H1 (cell line): ENCODE results near the gene RHEB. TPM values are rescaled to one million over a fixed set of nuclear protein-coding genes. Genes with fewer than 3 reads are reported as not detected.

Source experiments
- CTCF ChIA-PET: fragments of 300-600 bp; sonication (Branson Sonifier 250); formaldehyde crosslinking; loops from one replicate; lab custom pipeline; 2021; ENCODE audit not compliant: partially characterized antibody; lab: Charles Lee
- POLR2A ChIA-PET: fragments of 300-600 bp; sonication (Branson Sonifier 250); formaldehyde crosslinking; loops from one replicate; lab custom pipeline; 2021; ENCODE audit warnings: inconsistent platforms; ENCODE audit not compliant: partially characterized antibody; lab: Charles Lee
- DNase-seq, 2 experiments: peaks; one replicate each; pipeline versions ENCODE4 v3.0.0 to v3.0.0-alpha.2; 2010 to 2022; ENCODE audit warnings: low spot score in 2 of 2, low read depth in 1 of 2, mixed read lengths in 1 of 2
- FAIRE-seq: peaks from 2 replicates; lab custom pipeline; 2011; peaks lifted over from hg19 to GRCh38; lab: Jason Lieb, UNC
- H2AFZ ChIP-seq: 2 replicates; pipeline ENCODE4 v1.8.1; 2012; ENCODE audit warnings: low read length, inconsistent platforms
- H2AK5ac ChIP-seq: 2 replicates; pipeline ENCODE4 v1.6.1; 2013; ENCODE audit warnings: low read depth, low read length
- H2BK120ac ChIP-seq: replicated peaks from 2 replicates; pipeline ENCODE3; 2013; ENCODE audit warnings: low read depth, low read length, inconsistent platforms
- H2BK12ac ChIP-seq: 2 replicates; pipeline ENCODE4 v1.6.1; 2013; ENCODE audit warnings: low read depth, low read length
- H2BK15ac ChIP-seq: 2 replicates; pipeline ENCODE4 v1.6.1; 2013; ENCODE audit warnings: low read length
- H2BK20ac ChIP-seq: 2 replicates; pipeline ENCODE4 v1.6.1; 2013; ENCODE audit warnings: low read length
- H2BK5ac ChIP-seq: 2 replicates; pipeline ENCODE4 v1.6.1; 2013; ENCODE audit warnings: low read depth, low read length
- H3K14ac ChIP-seq: 2 replicates; pipeline ENCODE4 v1.6.1; 2013; ENCODE audit warnings: inconsistent platforms; ENCODE audit not compliant: insufficient read length
- H3K18ac ChIP-seq: 2 replicates; pipeline ENCODE4 v1.6.1; 2013; ENCODE audit warnings: low read length; ENCODE audit errors: extremely low read depth
- H3K23ac ChIP-seq: 2 replicates; pipeline ENCODE4 v1.6.1; 2013; ENCODE audit warnings: inconsistent platforms; ENCODE audit not compliant: insufficient read length
- H3K23me2 ChIP-seq: 2 replicates; pipeline ENCODE4 v1.6.1; 2013; ENCODE audit warnings: low read depth, low read length
- H3K27ac ChIP-seq: 2 replicates; pipeline ENCODE4 v1.6.1; 2011; ENCODE audit warnings: low read depth, low read length, inconsistent platforms
- H3K27me3 ChIP-seq, 4 experiments: replicated peaks in 1 of 4; 1 replicate in 1 of 4; 2 replicates in 3 of 4; pipeline versions ENCODE4 v1.6.1 to v1.8.1; 2011 to 2013; ENCODE audit warnings: low read length in 3 of 4, mild to moderate bottlenecking in 3 of 4, inconsistent platforms in 2 of 4, mixed read lengths in 2 of 4, moderate library complexity in 1 of 4; ENCODE audit not compliant: control insufficient read depth in 3 of 4, insufficient read depth in 3 of 4; ENCODE audit errors: extremely low read depth in 1 of 4
- H3K36me3 ChIP-seq, 4 experiments: 2 replicates each; pipeline versions ENCODE4 v1.6.1 to v1.8.1; 2011 to 2013; ENCODE audit warnings: mild to moderate bottlenecking in 4 of 4, low read length in 3 of 4, moderate library complexity in 2 of 4, control low read depth in 1 of 4, inconsistent platforms in 1 of 4; ENCODE audit not compliant: insufficient read depth in 4 of 4, control insufficient read depth in 2 of 4
- H3K4ac ChIP-seq: replicated peaks from 2 replicates; pipeline ENCODE3; 2013; ENCODE audit warnings: low read length, low read depth, mixed read lengths, inconsistent platforms; ENCODE audit not compliant: insufficient read length
- H3K4me1 ChIP-seq, 4 experiments: replicated peaks in 1 of 4; 1 replicate in 1 of 4; 2 replicates in 3 of 4; pipeline versions ENCODE4 v1.6.1 to v1.8.1; 2011 to 2013; ENCODE audit warnings: low read length in 3 of 4, inconsistent platforms in 2 of 4, mixed read lengths in 1 of 4; ENCODE audit not compliant: insufficient read depth in 4 of 4, control insufficient read depth in 3 of 4
- H3K4me2 ChIP-seq, 2 experiments: 2 replicates each; pipeline versions ENCODE4 v1.6.1 to v1.8.1; 2011 to 2013; ENCODE audit warnings: low read depth in 2 of 2, low read length in 2 of 2, control low read depth in 1 of 2, inconsistent platforms in 1 of 2, mild to moderate bottlenecking in 1 of 2; ENCODE audit not compliant: insufficient read depth in 1 of 2
- H3K4me3 ChIP-seq, 4 experiments: fragments of 200-600, 300-600 bp in 1 of 4; sonication (generic), shearing (Covaris generic), sonication (Bioruptor Twin) in 1 of 4; 2 replicates each; pipeline versions ENCODE4 v1.5.1 to v1.8.1; 2011 to 2016; ENCODE audit warnings: low read length in 4 of 4, low read depth in 3 of 4, control low read depth in 2 of 4, inconsistent platforms in 2 of 4, mild to moderate bottlenecking in 2 of 4, mixed read lengths in 1 of 4, moderate library complexity in 1 of 4; ENCODE audit not compliant: insufficient read depth in 2 of 4; ENCODE audit errors: extremely low read depth in 1 of 4
- H3K56ac ChIP-seq: replicated peaks from 2 replicates; pipeline ENCODE3; 2013; ENCODE audit warnings: low read depth, mild to moderate bottlenecking, mixed read lengths, low read length, inconsistent platforms; ENCODE audit not compliant: insufficient read length
- H3K79me1 ChIP-seq: 2 replicates; pipeline ENCODE4 v1.6.1; 2013; ENCODE audit warnings: low read depth, low read length, control low read depth
- H3K79me2 ChIP-seq, 2 experiments: 2 replicates each; pipeline versions ENCODE4 v1.6.1 to v1.8.1; 2012 to 2013; ENCODE audit warnings: low read length in 2 of 2, mild to moderate bottlenecking in 2 of 2, inconsistent platforms in 1 of 2; ENCODE audit not compliant: insufficient read depth in 2 of 2, control insufficient read depth in 1 of 2
- H3K9ac ChIP-seq, 4 experiments: replicated peaks in 1 of 4; 1 replicate in 1 of 4; 2 replicates in 3 of 4; pipeline versions ENCODE4 v1.6.1 to v1.8.1; 2011 to 2013; ENCODE audit warnings: low read depth in 3 of 4, low read length in 3 of 4, control low read depth in 2 of 4, mild to moderate bottlenecking in 2 of 4, moderate library complexity in 2 of 4, inconsistent platforms in 1 of 4; ENCODE audit errors: extremely low read depth in 1 of 4
- H3K9me3 ChIP-seq, 2 experiments: 2 replicates each; pipeline versions ENCODE4 v1.6.1 to v1.8.1; 2012 to 2013; ENCODE audit warnings: mild to moderate bottlenecking in 2 of 2, moderate library complexity in 2 of 2, control low read depth in 1 of 2, inconsistent platforms in 1 of 2, low read depth in 1 of 2, low read length in 1 of 2, mixed read lengths in 1 of 2; ENCODE audit not compliant: insufficient read depth in 2 of 2
- H4K20me1 ChIP-seq, 2 experiments: replicated peaks in 1 of 2; 2 replicates each; pipeline versions ENCODE3 to v1.8.1; 2011 to 2013; ENCODE audit warnings: inconsistent platforms in 2 of 2, low read length in 2 of 2, mild to moderate bottlenecking in 1 of 2; ENCODE audit not compliant: insufficient read depth in 2 of 2, control insufficient read depth in 1 of 2
- H4K5ac ChIP-seq: 2 replicates; pipeline ENCODE4 v1.6.1; 2013; ENCODE audit warnings: low read length, low read depth, mixed read lengths, inconsistent platforms; ENCODE audit not compliant: insufficient read length
- H4K8ac ChIP-seq: 2 replicates; pipeline ENCODE4 v1.8.0; 2013; ENCODE audit warnings: mild to moderate bottlenecking, moderate library complexity, low read length, inconsistent platforms; ENCODE audit not compliant: insufficient read depth; ENCODE audit errors: extremely low read depth
- H4K91ac ChIP-seq: replicated peaks from 2 replicates; pipeline ENCODE3; 2013; ENCODE audit warnings: low read length, mixed read lengths, inconsistent platforms; ENCODE audit not compliant: insufficient read length
- BCL11A ChIP-seq, 2 experiments: IDR thresholded peaks; one replicate each; pipeline ENCODE4 v1.6.1; 2011; ENCODE audit warnings: low read depth in 2 of 2, low read length in 2 of 2, mild to moderate bottlenecking in 2 of 2
- CBX8 ChIP-seq: fragments of 300-800, 300-1000 bp; sonication (generic); IDR thresholded peaks from 2 replicates; pipeline ENCODE4 v1.7.1; 2016; ENCODE audit warnings: low read depth, low read length, borderline replicate concordance
- POLR2A ChIP-seq, 2 experiments: IDR thresholded peaks; 1 replicate in 1 of 2; 2 replicates in 1 of 2; pipeline ENCODE4 v1.6.1; 2011; ENCODE audit warnings: low read depth in 2 of 2, low read length in 2 of 2, mild to moderate bottlenecking in 2 of 2; ENCODE audit errors: control extremely low read depth in 1 of 2
- SP2 ChIP-seq: IDR thresholded peaks from 2 replicates; pipeline ENCODE4 v1.6.1; 2012; ENCODE audit warnings: mild to moderate bottlenecking, low read length, inconsistent platforms
- SRF ChIP-seq: IDR thresholded peaks from 2 replicates; pipeline ENCODE4 v1.6.1; 2011; ENCODE audit warnings: mild to moderate bottlenecking, low read depth, low read length, moderate library complexity
- YY1 ChIP-seq: IDR thresholded peaks from 2 replicates; pipeline ENCODE4 v1.6.1; 2011; ENCODE audit warnings: low read depth, mild to moderate bottlenecking, low read length
- WGBS, 2 experiments: shearing (Covaris generic) in 1 of 2; methylation state at CpG; one replicate each; pipeline versions ENCODE4 v1.1.6 to v1.1.7; 2013 to 2015; ENCODE audit warnings: low lambda C conversion rate in 2 of 2, mixed read lengths in 2 of 2, inconsistent platforms in 1 of 2, low coverage in 1 of 2, missing lambda C conversion rate in 1 of 2; ENCODE audit not compliant: insufficient replicate concordance in 2 of 2, insufficient coverage in 1 of 2, insufficient read length in 1 of 2; ENCODE audit errors: extremely low coverage in 1 of 2, missing lambda C conversion rate in 1 of 2; 5-methylcytosine and 5-hydroxymethylcytosine counted together
- polyA plus RNA-seq, 7 experiments: library from polyadenylated mRNA; depleted of rRNA in 3 of 7; stranded (reverse) in 5 of 7; unstranded in 2 of 7; fragments of >200 nt in 5 of 7; fragments of 200-250 nt in 2 of 7; gene quantifications; 1 replicate in 5 of 7; 2 replicates in 1 of 7; 4 replicates in 1 of 7; pipeline versions ENCODE4 v1.2.1 to v1.2.3, GENCODE V29; 2011 to 2013; ENCODE audit warnings: missing spikeins in 2 of 7, mixed read lengths in 2 of 7
- total RNA-seq: library from RNA; stranded (reverse); fragmentation: NEBNext Ultra II Directional; extraction: Animal tissue kit (Norgen Biotek cat#: 25700); gene quantifications from 2 replicates; pipeline ENCODE4 v1.2.1, GENCODE V29; 2021

RHEB gene
- total and polyA plus RNA-seq, 2 of the 8 experiments (the other 6 are each of a cell fraction or from before 2014, with no cell fraction given) = 60.8 to 132 TPM

DNA sequence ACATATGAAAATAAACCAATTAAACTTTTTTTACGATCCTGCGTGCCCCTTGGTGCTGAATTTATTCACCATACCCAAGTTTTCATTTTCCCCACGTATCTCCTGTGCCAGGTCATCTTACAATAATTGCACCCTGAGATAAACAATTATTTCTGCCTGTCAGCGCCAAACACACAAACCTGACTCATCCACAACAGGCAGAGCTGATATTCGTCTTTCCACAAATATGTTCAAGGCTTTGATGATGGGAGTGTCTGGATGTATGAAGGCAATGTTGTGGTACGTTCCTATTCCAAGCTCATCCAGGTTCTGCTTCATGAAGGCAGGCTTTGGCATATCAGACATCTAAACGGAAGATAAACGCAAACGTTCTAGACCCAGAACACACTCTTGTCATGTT is 45.8 kb upstream of the RHEB start:
- Histone ChIP-seq H3K79me2 (no peaks in the 10 kb centered on the region), H3K27ac (no peak overlapping the region), H3K36me3 (no peaks in the 10 kb centered on the region), H4K8ac (no peak overlapping the region), H3K14ac (no peak overlapping the region), H3K23ac (no peak overlapping the region), H4K5ac (no peak overlapping the region), H3K9ac (no peak overlapping the region), H3K4me3 (no peak overlapping the region), H2BK20ac (no peak overlapping the region), H3K18ac (no peak overlapping the region), H2AK5ac (no peak overlapping the region), H3K23me2 (no peaks in the 10 kb centered on the region), H3K79me1 (no peaks in the 10 kb centered on the region), H3K4ac (no peak overlapping the region), H4K20me1 (no peaks in the 10 kb centered on the region), H3K4me1 (peaks cover 0 to 5% (median 2%) of the 10 kb centered on the region in 4 experiments; a peak in 3 of 7 replicates), H3K9me3 (no peaks in the 10 kb centered on the region), H4K91ac (no peak overlapping the region), H2BK5ac (no peak overlapping the region), H3K27me3 (no peaks in the 10 kb centered on the region), H2BK15ac (no peak overlapping the region), H2AFZ (no peak overlapping the region), H2BK12ac (no peak overlapping the region), H3K4me2 (no peak overlapping the region), H3K56ac (no peak overlapping the region), H2BK120ac (no peak overlapping the region)
- ChIA-PET POLR2A (no interaction called here), CTCF (no interaction called here)
- 94% methylated on average over 9 of the region's 9 CpGs; no CpG with 5 or more reads in 1 of the 2 experiments for WGBS, 2 experiments
- TF ChIP-seq SRF = no peak
- TF ChIP-seq YY1 = no peak
- TF ChIP-seq BCL11A (IDR thresholded peaks at IDR 0.05; ENCODE audit: low read depth in 2 of 2, low read length in 2 of 2) = no peak
- no peak for TF ChIP-seq POLR2A (IDR thresholded peaks at IDR 0.05; ENCODE audit: control extremely low read depth in 1 of 2, low read depth in 2 of 2, low read length in 2 of 2)
- TF ChIP-seq CBX8 = no peak
- no peak for TF ChIP-seq SP2
- DNase-seq (no peak), FAIRE-seq (no peak)
